GM21367 (cell line): ENCODE results near the gene KRTAP10-4.

Experiments used
- ATAC-seq: cut with Tn5 transposase; IDR thresholded peaks from one replicate; pipeline ENCODE4 v1.9.1; 2021; ENCODE audit not compliant: unreplicated experiment

KRTAP10-4 gene

DNA sequence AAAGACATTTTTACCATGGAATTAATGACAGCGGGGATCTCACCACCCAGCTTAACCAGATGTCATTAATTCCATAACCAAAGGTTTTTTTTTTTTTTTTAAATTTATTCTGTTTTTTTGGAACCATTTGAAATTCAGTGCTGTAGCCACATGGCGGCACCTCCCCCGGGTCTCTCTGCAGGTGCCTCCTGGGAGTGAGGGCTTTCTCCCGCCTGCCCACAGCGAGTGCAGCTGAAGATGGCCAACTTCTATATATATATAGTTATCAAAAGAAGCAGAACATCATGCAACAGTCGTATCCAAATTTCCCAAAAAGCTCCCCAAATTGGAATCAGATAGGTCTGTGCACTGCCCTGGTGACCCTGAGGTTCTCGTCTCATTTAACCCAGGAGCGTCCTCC is 41.9 kb downstream of the KRTAP10-4 start:
- no peak for ATAC-seq

DNA sequence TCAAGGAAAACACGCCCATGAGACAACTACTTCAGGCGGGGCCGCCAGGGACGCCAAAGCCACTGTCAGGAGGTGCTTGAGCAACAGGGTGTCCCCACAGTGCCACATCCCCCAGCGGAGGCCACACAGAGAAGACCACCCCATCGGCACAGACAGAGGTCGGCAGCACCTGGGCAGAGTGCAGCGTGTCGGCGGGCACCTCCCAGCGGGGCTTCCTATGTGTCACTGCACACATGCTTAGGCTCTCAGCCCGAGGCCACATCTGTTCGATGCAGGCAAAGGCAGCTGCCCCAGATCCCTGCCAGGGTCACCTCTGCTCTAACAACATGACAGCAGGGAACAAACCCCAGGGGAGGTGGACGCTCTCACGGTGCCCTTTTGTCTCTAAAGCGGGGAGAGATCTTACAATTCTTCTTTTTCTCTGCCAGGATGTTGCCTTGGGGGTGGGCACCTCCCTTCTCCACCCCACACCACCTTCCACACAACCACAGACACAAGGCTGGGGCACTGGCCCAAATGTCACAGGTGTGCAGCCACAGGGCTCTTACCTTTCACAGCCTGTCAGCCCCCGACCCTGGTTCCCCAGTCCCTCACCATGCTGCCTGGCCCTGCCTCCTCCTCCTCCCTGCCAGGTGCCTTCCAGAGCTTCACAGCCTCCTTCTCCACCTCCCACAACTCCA is 42.5 kb downstream of the KRTAP10-4 start:
- ATAC-seq: no peak

DNA sequence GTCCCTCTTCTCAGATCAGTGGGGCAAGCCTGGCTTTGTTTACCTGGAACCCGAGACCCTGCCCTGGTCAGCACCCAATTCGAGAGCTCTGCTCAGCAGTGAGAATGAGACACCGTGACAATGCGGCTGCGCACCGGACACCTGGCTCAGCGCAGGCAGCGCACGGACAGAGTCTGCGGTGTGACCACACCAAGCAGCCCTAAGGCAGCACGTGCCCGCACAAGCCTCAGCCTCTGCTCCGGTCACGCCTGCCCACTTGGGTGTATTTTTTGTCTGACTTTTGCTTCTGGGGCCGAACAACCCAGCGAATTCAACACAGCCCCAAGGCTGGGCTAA is 43.0 kb downstream of the KRTAP10-4 start:
- ATAC-seq: no peak

DNA sequence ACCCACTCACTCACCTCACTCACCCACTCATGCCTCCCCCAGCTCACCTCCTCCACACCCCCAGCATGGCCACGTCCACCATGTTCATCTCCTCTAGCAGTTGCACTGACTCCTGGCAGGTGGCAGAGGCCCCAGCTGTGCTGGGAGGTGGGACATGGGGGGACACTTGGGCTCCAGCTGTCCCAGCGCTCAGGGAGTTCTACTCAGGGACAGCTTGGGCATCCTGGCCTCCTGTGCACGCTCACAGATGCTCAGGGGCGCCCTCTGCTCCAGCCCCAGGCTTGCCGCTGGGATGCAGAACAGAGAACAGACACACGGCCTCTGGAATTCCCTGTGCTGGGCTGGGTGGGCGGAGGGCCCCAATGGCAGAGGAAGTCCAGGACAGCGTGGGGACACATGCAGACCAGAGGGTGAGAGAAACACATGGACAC is 43.6 kb downstream of the KRTAP10-4 start:
- ATAC-seq: no peak

DNA sequence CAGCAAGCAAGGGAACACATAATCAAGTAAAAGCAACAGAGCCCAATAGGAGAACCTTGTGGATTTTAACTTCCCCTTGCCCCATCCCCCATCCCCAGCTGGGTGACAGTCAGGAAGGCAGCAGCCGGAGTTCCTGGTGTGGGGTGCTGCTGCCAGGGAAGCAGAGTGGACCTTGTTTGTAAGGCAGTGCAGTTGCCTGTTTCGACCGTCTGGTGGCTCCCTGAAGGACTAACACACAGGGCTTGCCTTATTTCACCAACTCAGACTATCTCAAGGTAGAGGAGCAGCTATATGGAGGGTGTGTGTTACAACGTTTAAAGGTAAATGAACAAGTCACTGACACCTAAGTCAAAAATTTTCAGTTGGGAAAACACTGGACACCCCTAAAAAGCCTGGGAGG is 45.0 kb downstream of the KRTAP10-4 start:
- ATAC-seq: no peak

DNA sequence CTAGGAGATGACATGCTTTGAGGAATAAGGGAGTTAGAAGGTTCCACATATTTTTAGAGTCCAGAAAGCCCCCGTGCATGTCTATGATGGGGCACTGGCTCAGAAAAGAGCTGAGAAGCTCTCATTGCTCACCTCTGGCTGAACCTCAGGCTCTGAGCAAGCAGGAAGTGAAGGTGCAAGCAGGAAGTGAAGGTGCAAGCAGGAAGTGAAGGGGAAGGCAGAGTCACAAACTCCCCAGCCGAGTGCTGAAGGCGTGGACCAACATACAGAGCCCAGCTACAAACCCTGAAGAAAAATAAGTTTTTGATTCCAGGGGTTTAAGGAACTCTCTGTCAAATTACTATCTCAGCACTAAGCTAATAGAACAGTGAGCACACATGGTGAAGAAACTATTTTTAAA is 45.4 kb downstream of the KRTAP10-4 start:
- no peak for ATAC-seq

DNA sequence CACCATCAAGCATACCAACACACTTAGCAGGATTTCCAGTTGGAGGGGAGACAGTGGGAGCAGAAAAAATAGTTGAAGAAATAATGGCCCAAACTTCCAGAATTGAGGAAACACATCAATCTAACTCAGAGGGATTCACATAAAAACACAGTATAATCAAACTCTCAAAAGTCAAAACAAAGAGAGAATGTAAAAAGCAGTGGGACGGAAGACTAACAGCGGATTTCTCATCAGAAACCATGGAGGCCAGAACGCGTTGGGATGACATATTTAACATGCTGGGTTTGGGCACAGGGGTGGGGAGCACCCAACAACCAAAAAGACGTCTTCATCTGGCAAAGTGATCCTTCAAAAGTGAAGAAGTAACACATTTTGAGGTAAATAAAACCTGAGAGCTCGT is 46.4 kb downstream of the KRTAP10-4 start:
- no peak for ATAC-seq

DNA sequence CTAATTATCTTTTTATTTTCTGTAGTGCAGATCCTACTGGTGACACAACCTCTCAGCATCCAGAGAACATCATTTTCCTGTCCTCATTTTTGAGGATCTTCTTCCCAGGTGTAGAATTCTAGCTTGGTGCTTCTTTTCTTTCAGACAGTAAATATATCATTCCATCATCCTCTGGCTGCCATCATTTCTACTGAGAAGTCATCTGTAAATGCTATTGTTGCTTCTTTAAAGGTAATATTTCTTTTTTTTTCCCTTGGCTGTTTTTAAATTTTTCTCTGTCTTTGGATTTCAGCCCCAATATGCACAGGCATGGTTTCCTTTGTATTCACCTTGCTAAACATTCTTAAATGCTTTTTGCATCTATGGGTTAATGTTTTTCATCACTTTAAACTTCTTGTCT is 50.0 kb downstream of the KRTAP10-4 start:
- ATAC-seq: no peak
